MM.1S (cell line): ENCODE measurements around the gene OR1F1.

Source experiments
- EZH2 ChIP-seq: fragments of 300-600 bp; sonication (generic); optimal IDR thresholded peaks from 2 replicates; pipeline ENCODE3; 2017; ENCODE audit warnings: low read depth, mild to moderate bottlenecking, antibody characterized with exemption, low read length, mixed read lengths
- EZH2phosphoT487 ChIP-seq: fragments of 300-600 bp; sonication (generic); IDR thresholded peaks from 2 replicates; pipeline ENCODE4 v1.6.1; 2018; ENCODE audit warnings: antibody characterized with exemption, low read length
- TF ChIP-seq, protein P1 (sequence below): fragments of 300-600 bp; sonication (generic); IDR thresholded peaks from 2 replicates; pipeline ENCODE4 v1.5.1; 2016; ENCODE audit warnings: antibody characterized with exemption, low read length, mixed read lengths

DNA sequence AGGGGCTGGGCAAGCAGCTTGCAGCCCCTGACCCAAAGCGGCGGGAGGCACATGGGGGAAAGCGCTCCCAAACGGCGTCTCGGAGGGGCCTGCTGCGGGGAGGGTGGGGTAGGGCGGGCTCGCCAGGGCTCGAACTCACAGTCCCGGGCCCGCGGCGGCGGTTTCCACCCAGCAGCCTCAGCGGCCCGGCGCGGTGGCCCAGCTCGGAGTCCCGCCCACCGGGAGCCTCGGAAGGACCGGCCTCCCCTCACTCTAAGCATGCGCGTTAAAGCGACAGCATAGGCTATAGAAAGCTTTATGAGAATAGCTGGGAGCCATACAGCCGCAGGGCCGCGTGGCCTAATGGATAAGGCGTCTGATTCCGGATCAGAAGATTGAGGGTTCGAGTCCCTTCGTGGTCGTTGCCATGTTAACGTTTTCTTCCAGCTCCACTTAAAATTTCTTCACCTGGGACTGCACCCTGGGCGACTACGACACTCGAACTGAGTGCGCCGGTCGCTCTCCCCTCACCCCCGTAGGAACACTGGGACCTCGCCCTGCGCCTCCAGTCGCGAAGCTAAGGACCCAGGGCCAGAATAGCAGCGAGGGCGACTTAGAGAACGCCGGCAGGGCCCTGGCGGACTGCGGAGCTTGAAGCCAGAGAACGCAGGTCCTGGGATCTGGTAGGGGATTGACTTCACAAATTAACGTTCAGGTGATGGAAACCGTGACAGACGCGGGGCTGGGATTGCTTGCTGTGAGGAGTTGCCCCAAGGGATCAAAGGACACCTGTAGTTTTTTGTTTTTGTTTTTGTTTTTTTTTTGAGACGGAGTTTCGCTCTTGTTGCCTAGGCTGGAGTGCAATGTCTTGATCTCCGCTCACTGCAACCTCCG, 37.4 kb upstream of the OR1F1 start:
- TF ChIP-seq, protein P1, sequence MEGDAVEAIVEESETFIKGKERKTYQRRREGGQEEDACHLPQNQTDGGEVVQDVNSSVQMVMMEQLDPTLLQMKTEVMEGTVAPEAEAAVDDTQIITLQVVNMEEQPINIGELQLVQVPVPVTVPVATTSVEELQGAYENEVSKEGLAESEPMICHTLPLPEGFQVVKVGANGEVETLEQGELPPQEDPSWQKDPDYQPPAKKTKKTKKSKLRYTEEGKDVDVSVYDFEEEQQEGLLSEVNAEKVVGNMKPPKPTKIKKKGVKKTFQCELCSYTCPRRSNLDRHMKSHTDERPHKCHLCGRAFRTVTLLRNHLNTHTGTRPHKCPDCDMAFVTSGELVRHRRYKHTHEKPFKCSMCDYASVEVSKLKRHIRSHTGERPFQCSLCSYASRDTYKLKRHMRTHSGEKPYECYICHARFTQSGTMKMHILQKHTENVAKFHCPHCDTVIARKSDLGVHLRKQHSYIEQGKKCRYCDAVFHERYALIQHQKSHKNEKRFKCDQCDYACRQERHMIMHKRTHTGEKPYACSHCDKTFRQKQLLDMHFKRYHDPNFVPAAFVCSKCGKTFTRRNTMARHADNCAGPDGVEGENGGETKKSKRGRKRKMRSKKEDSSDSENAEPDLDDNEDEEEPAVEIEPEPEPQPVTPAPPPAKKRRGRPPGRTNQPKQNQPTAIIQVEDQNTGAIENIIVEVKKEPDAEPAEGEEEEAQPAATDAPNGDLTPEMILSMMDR, result no peak
- no peak for TF ChIP-seq EZH2
- TF ChIP-seq EZH2phosphoT487, result no peak
